NT2/D1 (cell line): ENCODE data around the gene ESRRB.

Source experiments
- DNase-seq: peaks from one replicate; pipeline ENCODE4 v3.0.0-alpha.2; 2011; ENCODE audit warnings: low read depth, low spot score
- H3K27me3 ChIP-seq: 2 replicates; pipeline ENCODE4 v1.6.0; 2011; ENCODE audit warnings: mild to moderate bottlenecking; ENCODE audit not compliant: insufficient read length, insufficient read depth
- H3K36me3 ChIP-seq: 2 replicates; pipeline ENCODE4 v1.6.1; 2011; ENCODE audit warnings: mild to moderate bottlenecking, low read length, mixed read lengths; ENCODE audit not compliant: insufficient read depth, insufficient read length
- H3K4me1 ChIP-seq: 2 replicates; pipeline ENCODE4 v1.5.1; 2011; ENCODE audit not compliant: insufficient read depth, insufficient read length
- H3K4me3 ChIP-seq: 2 replicates; pipeline ENCODE4 v1.5.1; 2011; ENCODE audit warnings: low read depth; ENCODE audit not compliant: insufficient read length
- H3K9ac ChIP-seq: 2 replicates; pipeline ENCODE4 v1.6.0; 2011; ENCODE audit warnings: low read depth; ENCODE audit not compliant: insufficient read length
- H3K9me3 ChIP-seq: 2 replicates; pipeline ENCODE4 v1.5.1; 2011; ENCODE audit warnings: mild to moderate bottlenecking, low read length; ENCODE audit not compliant: insufficient read depth
- SUZ12 ChIP-seq: IDR thresholded peaks from 2 replicates; pipeline ENCODE4 v1.6.1; 2011; ENCODE audit not compliant: insufficient read length, insufficient read depth; ENCODE audit errors: extremely low read depth
- YY1 ChIP-seq: IDR thresholded peaks from 2 replicates; pipeline ENCODE4 v1.6.1; 2011; ENCODE audit not compliant: insufficient read length, insufficient read depth
- ZNF274 ChIP-seq: IDR thresholded peaks from 2 replicates; pipeline ENCODE4 v1.6.1; 2011; ENCODE audit warnings: mild to moderate bottlenecking, low read depth, low read length

Gene ESRRB

GRCh38 chr14:76498976-76499375 is 123.0 kb downstream of the ESRRB start:
- no peak for DNase-seq
- Histone ChIP-seq H3K4me3 (no peak overlapping the region), H3K27me3 (no peaks in the 10 kb centered on the region)

DNA sequence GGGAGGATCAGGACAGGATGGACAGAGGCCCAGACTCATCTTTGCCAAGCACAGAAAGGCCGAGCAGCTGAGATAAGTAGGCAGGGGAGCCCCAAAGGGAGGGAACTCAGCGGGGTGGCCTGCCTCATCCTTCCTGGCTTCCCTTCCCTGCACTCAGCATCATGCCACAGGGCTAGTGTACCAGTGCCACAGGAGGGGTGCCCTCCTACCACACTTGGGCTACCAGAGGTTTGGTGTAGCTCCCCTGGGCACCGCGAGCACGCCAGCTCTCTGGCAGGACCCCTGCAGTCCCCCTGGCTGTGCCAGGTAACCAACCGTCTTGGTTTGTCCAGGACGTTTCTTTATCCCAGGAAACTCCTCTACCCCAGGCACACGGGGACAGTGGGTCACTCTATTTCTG is 123.5 kb downstream of the ESRRB start:
- Histone ChIP-seq H3K36me3 (no peaks in the 10 kb centered on the region), H3K4me1 (peaks cover 7% of the 10 kb centered on the region), H3K4me3 (no peak overlapping the region), H3K9ac (no peak overlapping the region), H3K27me3 (no peaks in the 10 kb centered on the region), H3K9me3 (no peaks in the 10 kb centered on the region)
- DNase-seq = no peak
- TF ChIP-seq ZNF274 (no peak), YY1 (no peak), SUZ12 (no peak)

More at GRCh38 chr14:76498976-76499375, 123.0 kb downstream of the ESRRB start:
- H3K36me3 ChIP-seq = no peaks in the 10 kb centered on the region
- peaks cover 7% of the 10 kb centered on the region for H3K4me1 ChIP-seq
- H3K9me3 ChIP-seq = no peaks in the 10 kb centered on the region
- TF ChIP-seq SUZ12 (no peak), YY1 (no peak), ZNF274 (no peak)
- no peak overlapping the region for H3K9ac ChIP-seq

- no peaks in the 10 kb centered on the region for H3K9me3 ChIP-seq
- DNase-seq = no peak
- H3K4me3 ChIP-seq = no peak overlapping the region
- H3K27me3 ChIP-seq = no peaks in the 10 kb centered on the region
- no peak overlapping the region for H3K9ac ChIP-seq
- no peak for TF ChIP-seq YY1
- TF ChIP-seq ZNF274 = no peak
- TF ChIP-seq SUZ12 = no peak
- no peaks in the 10 kb centered on the region for H3K36me3 ChIP-seq
- peaks cover 7% of the 10 kb centered on the region for H3K4me1 ChIP-seq
Observed at GRCh38 chr14:76500011-76500410, 124.1 kb downstream of the ESRRB start.

GRCh38 chr14:76500480-76500879 is 124.5 kb downstream of the ESRRB start:
- Histone ChIP-seq H3K9ac (no peak overlapping the region), H3K4me3 (no peak overlapping the region), H3K9me3 (no peaks in the 10 kb centered on the region), H3K4me1 (peaks cover 7% of the 10 kb centered on the region), H3K36me3 (no peaks in the 10 kb centered on the region), H3K27me3 (no peaks in the 10 kb centered on the region)
- TF ChIP-seq YY1 = no peak
- no peak for TF ChIP-seq ZNF274
- TF ChIP-seq SUZ12 = no peak
- DNase-seq = no peak

GRCh38 chr14:76501156-76501720 is 125.3 kb downstream of the ESRRB start:
- no peak for TF ChIP-seq YY1
- no peak for TF ChIP-seq SUZ12
- TF ChIP-seq ZNF274 = no peak
- Histone ChIP-seq H3K4me3 (no peak overlapping the region), H3K9ac (no peak overlapping the region), H3K36me3 (no peaks in the 10 kb centered on the region), H3K27me3 (no peaks in the 10 kb centered on the region), H3K4me1 (peaks cover 7% of the 10 kb centered on the region), H3K9me3 (no peaks in the 10 kb centered on the region)
- no peak for DNase-seq

DNA sequence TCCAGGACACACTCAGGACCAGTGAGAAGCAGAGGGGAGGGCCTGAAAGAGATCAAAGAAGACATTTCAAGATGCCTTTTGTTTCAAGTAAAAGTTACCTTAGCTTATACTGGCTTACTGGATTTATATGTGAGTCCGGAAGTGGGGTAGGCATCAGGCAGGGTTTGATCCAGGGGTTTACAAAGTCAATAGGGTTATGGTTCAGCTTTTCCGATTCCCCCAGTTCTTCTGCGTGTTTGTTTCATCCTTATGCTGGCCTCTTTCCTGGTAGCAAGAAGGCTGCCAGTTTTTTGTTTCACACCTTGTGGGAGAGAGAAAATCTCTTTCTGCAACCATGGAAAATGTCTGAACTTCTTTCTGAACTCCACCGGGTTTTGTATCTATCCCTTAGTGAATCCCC is 126.3 kb downstream of the ESRRB start:
- no peak for DNase-seq
- no peak overlapping the region for H3K9ac ChIP-seq
- H3K27me3 ChIP-seq = no peaks in the 10 kb centered on the region
- no peaks in the 10 kb centered on the region for H3K36me3 ChIP-seq
- no peaks in the 10 kb centered on the region for H3K9me3 ChIP-seq
- H3K4me3 ChIP-seq = no peak overlapping the region
- TF ChIP-seq ZNF274 = no peak
- TF ChIP-seq SUZ12 = no peak
- no peak for TF ChIP-seq YY1
- peaks cover 7% of the 10 kb centered on the region for H3K4me1 ChIP-seq

DNA sequence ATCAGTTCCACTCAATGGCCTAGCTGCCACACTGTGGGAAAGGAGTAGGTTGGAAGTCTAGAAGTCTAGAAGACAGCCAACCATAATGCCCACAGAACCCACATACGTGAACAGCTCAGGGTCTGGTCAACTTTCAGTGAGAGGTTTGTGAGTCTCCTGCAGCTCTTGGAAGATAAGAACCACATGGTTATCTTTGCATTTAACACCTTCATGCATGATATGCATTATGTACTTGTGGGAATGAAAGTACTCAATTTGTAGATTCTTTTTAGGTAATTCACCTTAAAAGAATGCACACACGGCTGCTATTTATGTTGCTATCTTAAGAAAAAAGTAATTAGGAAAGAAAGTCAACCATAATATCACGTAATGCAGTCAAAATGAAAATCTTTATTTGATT is 126.7 kb downstream of the ESRRB start:
- Histone ChIP-seq H3K9me3 (no peaks in the 10 kb centered on the region), H3K4me1 (peaks cover 7% of the 10 kb centered on the region), H3K36me3 (no peaks in the 10 kb centered on the region), H3K27me3 (no peaks in the 10 kb centered on the region), H3K9ac (no peak overlapping the region), H3K4me3 (no peak overlapping the region)
- TF ChIP-seq YY1 (no peak), ZNF274 (no peak), SUZ12 (no peak)
- DNase-seq = no peak
